Mesothelial cell of epicardium (in vitro differentiated cells): ENCODE data around the gene RFWD3. TPM values are rescaled to one million over a fixed set of nuclear protein-coding genes. Genes with fewer than 3 reads are reported as not detected.
"Not testable (repeated sequence)": the region's sequence is repeated elsewhere in the genome, so short reads cannot be mapped to it uniquely, and the experiment has no call there.

ENCODE experiments used
- DNase-seq, 2 experiments: peaks; one replicate each; pipeline ENCODE4 v3.0.0; 2021; ENCODE audit warnings: low spot score in 2 of 2; ENCODE audit not compliant: unreplicated experiment in 2 of 2
- H3K27ac Mint-ChIP-seq: 2 replicates; pipeline ENCODE4 v1.8.0; 2021; ENCODE audit warnings: mixed read lengths
- H3K27me3 Mint-ChIP-seq: 2 replicates; pipeline ENCODE4 v1.8.0; 2021; ENCODE audit warnings: low read depth, mixed read lengths
- H3K36me3 Mint-ChIP-seq: 2 replicates; pipeline ENCODE4 v1.8.0; 2021; ENCODE audit warnings: mixed read lengths
- H3K4me1 Mint-ChIP-seq: 2 replicates; pipeline ENCODE4 v1.8.0; 2021; ENCODE audit warnings: mixed read lengths
- H3K4me3 Mint-ChIP-seq: 2 replicates; pipeline ENCODE4 v1.8.0; 2021; ENCODE audit warnings: mild to moderate bottlenecking, moderate library complexity, mixed read lengths
- H3K9me3 Mint-ChIP-seq: 2 replicates; pipeline ENCODE4 v1.8.0; 2021; ENCODE audit warnings: mixed read lengths
- CTCF ChIP-seq: fragments of 200-600 bp; sonication (generic); IDR thresholded peaks from one replicate; pipeline ENCODE4 v1.5.0; 2021; ENCODE audit warnings: antibody characterized with exemption; ENCODE audit not compliant: unreplicated experiment
- total RNA-seq: library from RNA; stranded (reverse); gene quantifications from 3 replicates; pipeline ENCODE4 v1.2.1, GENCODE V29; 2021

Gene RFWD3
- total RNA-seq, 1 donor from 2014 or later: 36.8 TPM

GRCh38 chr16:74679983-74680382 lies 13.3 kb upstream of the RFWD3 start:
- Mint-ChIP-seq H3K27ac (no peak overlapping the region), H3K4me3 (no peak overlapping the region), H3K4me1 (peaks cover 1% of the 10 kb centered on the region), H3K36me3 (no peaks in the 10 kb centered on the region), H3K27me3 (peaks cover 22% of the 10 kb centered on the region), H3K9me3 (no peaks in the 10 kb centered on the region)
- DNase-seq: no peak
- no peak for TF ChIP-seq CTCF

- no peak for DNase-seq
- no peak overlapping the region for H3K27ac Mint-ChIP-seq
- no peaks in the 10 kb centered on the region for H3K36me3 Mint-ChIP-seq
These were observed 11.2 kb upstream of the RFWD3 start for GRCh38 chr16:74677868-74678267.

GRCh38 chr16:74673876-74674275 lies 7.2 kb upstream of the RFWD3 start:
- peaks cover 49% of the 10 kb centered on the region for H3K27me3 Mint-ChIP-seq
- H3K27ac Mint-ChIP-seq: no peak overlapping the region
- no peak overlapping the region for H3K4me3 Mint-ChIP-seq
- TF ChIP-seq CTCF: no peak
- no peaks in the 10 kb centered on the region for H3K4me1 Mint-ChIP-seq
- H3K36me3 Mint-ChIP-seq: no peaks in the 10 kb centered on the region
- no peak for DNase-seq
- H3K9me3 Mint-ChIP-seq: no peaks in the 10 kb centered on the region

More at GRCh38 chr16:74677868-74678267, 11.2 kb upstream of the RFWD3 start:
- Mint-ChIP-seq H3K27me3 (peaks cover 34% of the 10 kb centered on the region), H3K4me3 (no peak overlapping the region), H3K4me1 (peaks cover 1% of the 10 kb centered on the region), H3K9me3 (no peaks in the 10 kb centered on the region)
- no peak for TF ChIP-seq CTCF

GRCh38 chr16:74668877-74669276 lies 2.2 kb upstream of the RFWD3 start:
- H3K27me3 Mint-ChIP-seq: peaks cover 22% of the 10 kb centered on the region
- DNase-seq, H3K27ac Mint-ChIP-seq, H3K36me3 Mint-ChIP-seq, H3K4me3 Mint-ChIP-seq: not testable (repeated sequence)
- H3K9me3 Mint-ChIP-seq: peaks cover 12% of the 10 kb centered on the region
- peaks cover 10% of the 10 kb centered on the region for H3K4me1 Mint-ChIP-seq

- TF ChIP-seq CTCF: no peak
- H3K27me3 Mint-ChIP-seq: peaks cover 10% of the 10 kb centered on the region
- H3K36me3 Mint-ChIP-seq: peaks cover 14% of the 10 kb centered on the region
- H3K4me3 Mint-ChIP-seq: peak overlapping the region; percentile 94
- H3K4me1 Mint-ChIP-seq: peaks cover 15% of the 10 kb centered on the region
- H3K9me3 Mint-ChIP-seq: peaks cover 12% of the 10 kb centered on the region
- peak overlapping the region; percentile 97 for H3K27ac Mint-ChIP-seq
- DNase-seq: peak in 1 of 2 experiments; percentile 41
These were observed 601 bp upstream of the RFWD3 start for GRCh38 chr16:74667255-74667700.

- no peak for DNase-seq
- Mint-ChIP-seq H3K27ac (no peak overlapping the region), H3K4me3 (peak overlapping the region; percentile 94), H3K9me3 (peaks cover 12% of the 10 kb centered on the region), H3K36me3 (peaks cover 15% of the 10 kb centered on the region), H3K4me1 (peaks cover 15% of the 10 kb centered on the region), H3K27me3 (peaks cover 1% of the 10 kb centered on the region)
- TF ChIP-seq CTCF: no peak
These were observed 661 bp downstream of the RFWD3 start for GRCh38 chr16:74666010-74666421.
